ENCODE results near the gene MUL1. TPM values are rescaled to one million over a fixed set of nuclear protein-coding genes. Genes with fewer than 3 reads are reported as not detected.

MUL1 gene
- total RNA-seq, 1 donor = 23.7 TPM

- H3K4me3 ChIP-seq (ENCODE audit: low read depth, low read length) = no peak overlapping the region
- peak; percentile 22 for DNase-seq (ENCODE audit: low read depth)
- TF ChIP-seq CTCF (IDR thresholded peaks at IDR 0.05; ENCODE audit: insufficient read depth, low read length) = no peak
Observed at GRCh38 chr1:20476265-20477038, 31.5 kb downstream of the MUL1 start.

- no peak for TF ChIP-seq CTCF (IDR thresholded peaks at IDR 0.05; ENCODE audit: insufficient read depth, low read length)
- no peak for DNase-seq (ENCODE audit: low read depth)
- no peak overlapping the region for H3K4me3 ChIP-seq (ENCODE audit: low read depth, low read length)
Observed at GRCh38 chr1:20474996-20475395, 33.0 kb downstream of the MUL1 start.

GRCh38 chr1:20474333-20474975, 33.5 kb downstream of the MUL1 start:
- no peak for TF ChIP-seq CTCF (IDR thresholded peaks at IDR 0.05; ENCODE audit: insufficient read depth, low read length)
- no peak overlapping the region for H3K4me3 ChIP-seq (ENCODE audit: low read depth, low read length)
- peak; percentile 23 for DNase-seq (ENCODE audit: low read depth)

- no peak overlapping the region for H3K4me3 ChIP-seq (ENCODE audit: low read depth, low read length)
- no peak for TF ChIP-seq CTCF (IDR thresholded peaks at IDR 0.05; ENCODE audit: insufficient read depth, low read length)
- DNase-seq (ENCODE audit: low read depth) = no peak
Observed at GRCh38 chr1:20473894-20474293, 34.1 kb downstream of the MUL1 start.

GRCh38 chr1:20472860-20473711, 34.9 kb downstream of the MUL1 start:
- H3K4me3 ChIP-seq (ENCODE audit: low read depth, low read length) = peak overlapping the region; percentile 14
- no peak for TF ChIP-seq CTCF (IDR thresholded peaks at IDR 0.05; ENCODE audit: insufficient read depth, low read length)
- peak; percentile 60 for DNase-seq (ENCODE audit: low read depth)

GRCh38 chr1:20472121-20472520, 35.8 kb downstream of the MUL1 start:
- no peak for DNase-seq (ENCODE audit: low read depth)
- no peak for TF ChIP-seq CTCF (IDR thresholded peaks at IDR 0.05; ENCODE audit: insufficient read depth, low read length)
- H3K4me3 ChIP-seq (ENCODE audit: low read depth, low read length) = no peak overlapping the region
